ENCODE data around the gene RHD. TPM values are rescaled to one million over a fixed set of nuclear protein-coding genes. Genes with fewer than 3 reads are reported as not detected.

RHD gene
- total RNA-seq, 2 donors from 2014 or later = 0.09 TPM; not detected in 1

Other genes with a start within 250 kb of the RHD start
- 10 to 100 TPM; 31.8 to 37.3 TPM for gene SYF2, start 40.0 kb upstream of the RHD start, total RNA-seq
- gene RSRP1, start 25.1 kb upstream of the RHD start, total RNA-seq = 10 to 100 TPM; 40.3 to 57.4 TPM
- 100 to 1,000 TPM in 1 of 2 donors, 10 to 100 TPM in 1; 87.9 to 105 TPM for gene TMEM50A, start 65.8 kb downstream of the RHD start, total RNA-seq
- gene RHCE, start 148.3 kb downstream of the RHD start, total RNA-seq = under 1 TPM; 0.65 to 0.71 TPM
- 10 to 100 TPM; 15.1 to 16.4 TPM for gene MACO1, start 158.4 kb downstream of the RHD start, total RNA-seq

Data from left cardiac atrium (tissue), 2 donors.